GM18951 (cell line): ENCODE measurements around the gene TRIM46.
"Not testable (repeated sequence)": the region's sequence is repeated elsewhere in the genome, so short reads cannot be mapped to it uniquely, and the experiment has no call there.

ENCODE experiments used
- POLR2A ChIP-seq: IDR thresholded peaks from 4 replicates; pipeline ENCODE4 v1.6.1; 2011; ENCODE audit warnings: mild to moderate bottlenecking; ENCODE audit not compliant: insufficient read length, insufficient read depth; ENCODE audit errors: extremely low read depth
- in situ Hi-C: fragments of 300-500 bp; cut with MboI; formaldehyde crosslinking; loops from one replicate; pipeline ENCODE4 v1.12.0; 2022; ENCODE audit warnings: low sequenced_read_pairs, mixed read lengths, inconsistent platforms; ENCODE audit not compliant: unreplicated experiment

Gene TRIM46

GRCh38 chr1:155192346-155193274 lies 19.0 kb downstream of the TRIM46 start:
- in situ Hi-C loops: no loop called here
- TF ChIP-seq POLR2A: no peak

GRCh38 chr1:155193275-155193990 lies 19.8 kb downstream of the TRIM46 start:
- TF ChIP-seq POLR2A: peak; percentile 22
- in situ Hi-C loops: no loop called here

- in situ Hi-C loops: not testable (repeated sequence)
Measured at GRCh38 chr1:155193991-155194240, 20.3 kb downstream of the TRIM46 start.

- in situ Hi-C loops: no loop called here
- TF ChIP-seq POLR2A: no peak
Measured at GRCh38 chr1:155195201-155196102, 21.8 kb downstream of the TRIM46 start.

GRCh38 chr1:155196103-155196892 lies 22.6 kb downstream of the TRIM46 start:
- TF ChIP-seq POLR2A: no peak
- in situ Hi-C loops: no loop called here

- TF ChIP-seq POLR2A: no peak
- in situ Hi-C loops: no loop called here
Measured at GRCh38 chr1:155196893-155197638, 23.4 kb downstream of the TRIM46 start.

GRCh38 chr1:155197901-155198546 lies 24.4 kb downstream of the TRIM46 start:
- no peak for TF ChIP-seq POLR2A
- in situ Hi-C loops: no loop called here

- no peak for TF ChIP-seq POLR2A
- in situ Hi-C loops: no loop called here
Measured at GRCh38 chr1:155198547-155198906, 24.9 kb downstream of the TRIM46 start.

GRCh38 chr1:155199792-155200191 lies 26.1 kb downstream of the TRIM46 start:
- in situ Hi-C loops: no loop called here
- no peak for TF ChIP-seq POLR2A

- in situ Hi-C loops: no loop called here
- TF ChIP-seq POLR2A: no peak
Measured at GRCh38 chr1:155200920-155201319, 27.3 kb downstream of the TRIM46 start.

GRCh38 chr1:155202198-155202597 lies 28.5 kb downstream of the TRIM46 start:
- no peak for TF ChIP-seq POLR2A
- in situ Hi-C loops: no loop called here
